CD4-positive, alpha-beta T cell (primary cell): ENCODE data around the gene AOAH. TPM values are rescaled to one million over a fixed set of nuclear protein-coding genes. Genes with fewer than 3 reads are reported as not detected.
"Not testable (repeated sequence)": the region's sequence is repeated elsewhere in the genome, so short reads cannot be mapped to it uniquely, and the experiment has no call there.

ENCODE experiments used
- ATAC-seq: fragments of 200-7000 bp; cut with Tn5 transposase; one replicate; pipeline ENCODE4 v1.10.0; 2022; ENCODE audit warnings: mild to moderate bottlenecking; ENCODE audit not compliant: poor library complexity
- CTCF ChIA-PET: fragments of 350-600 bp; sonication (Branson Sonifier 250); formaldehyde crosslinking; loops from one replicate; lab custom pipeline; 2021; ENCODE audit warnings: antibody characterized with exemption, inconsistent platforms; lab: Charles Lee
- POLR2A ChIA-PET: fragments of 350-600 bp; sonication (Branson Sonifier 250); formaldehyde crosslinking; loops from one replicate; lab custom pipeline; 2021; ENCODE audit warnings: antibody characterized with exemption, inconsistent platforms; lab: Charles Lee
- DNase-seq, 14 experiments: peaks; one replicate each; pipeline ENCODE4 v3.0.0-alpha.2; 2013 to 2020; ENCODE audit warnings: mixed read lengths in 2 of 14
- H3K27ac ChIP-seq, 2 donors: one replicate each; pipeline versions ENCODE4 v1.5.1 to v1.7.0; 2013; ENCODE audit warnings: low read length in 2 of 2, low read depth in 1 of 2, mild to moderate bottlenecking in 1 of 2
- H3K27me3 ChIP-seq, 2 experiments: 1 replicate in 1 of 2; 2 replicates in 1 of 2; pipeline versions ENCODE4 v1.6.1 to v1.7.0; 2013; ENCODE audit warnings: low read length in 2 of 2, control low read depth in 1 of 2, mild to moderate bottlenecking in 1 of 2, moderate library complexity in 1 of 2; ENCODE audit not compliant: insufficient read depth in 2 of 2, control insufficient read depth in 1 of 2
- H3K36me3 ChIP-seq: one replicate; pipeline ENCODE4 v1.6.1; 2013; ENCODE audit warnings: low read length, control low read depth; ENCODE audit not compliant: insufficient read depth
- H3K4me1 ChIP-seq: one replicate; pipeline ENCODE4 v1.6.1; 2013; ENCODE audit warnings: low read length, control low read depth; ENCODE audit not compliant: insufficient read depth
- H3K4me3 ChIP-seq: one replicate; pipeline ENCODE4 v1.5.1; 2013; ENCODE audit warnings: mild to moderate bottlenecking, low read length, moderate library complexity
- H3K9me3 ChIP-seq, 2 experiments: 1 replicate in 1 of 2; 2 replicates in 1 of 2; pipeline versions ENCODE4 v1.6.1 to v1.7.0; 2013; ENCODE audit warnings: low read length in 2 of 2, mild to moderate bottlenecking in 2 of 2, control low read depth in 1 of 2, moderate library complexity in 1 of 2; ENCODE audit not compliant: control insufficient read depth in 1 of 2, insufficient read depth in 1 of 2
- H3K27ac Mint-ChIP-seq: one replicate; pipeline ENCODE4 v1.8.0; 2020; ENCODE audit warnings: mixed read lengths
- H3K27me3 Mint-ChIP-seq: one replicate; pipeline ENCODE4 v1.8.0; 2021; ENCODE audit warnings: mixed read lengths
- H3K36me3 Mint-ChIP-seq: one replicate; pipeline ENCODE4 v1.8.0; 2021; ENCODE audit warnings: low read depth, mixed read lengths
- H3K4me1 Mint-ChIP-seq: one replicate; pipeline ENCODE4 v1.8.0; 2021; ENCODE audit warnings: low read depth, mixed read lengths
- H3K4me3 Mint-ChIP-seq: one replicate; pipeline ENCODE4 v1.8.0; 2020; ENCODE audit warnings: mild to moderate bottlenecking, mixed read lengths
- H3K9me3 Mint-ChIP-seq: one replicate; pipeline ENCODE4 v1.8.0; 2020; ENCODE audit warnings: mixed read lengths
- intact Hi-C, 2 experiments: fragments of 100-400 bp; cut with DNase I in 1 of 2; cut with micrococcal nuclease in 1 of 2; formaldehyde crosslinking; loops; one replicate each; pipeline versions ENCODE4 v1.15.1 to v1.9.0; 2023 to 2025; cut with DNase I, micrococcal nuclease
- total RNA-seq, 174 experiments: library from RNA in 2 of 174; stranded (reverse) in 2 of 174; gene quantifications; one replicate each; pipeline ENCODE4 v1.2.3 and lab custom pipeline; 2021 to 2026
- TF ChIP-seq, protein P1 (sequence below): fragments of 200-600 bp; IDR thresholded peaks from one replicate; pipeline ENCODE4 v1.8.0; 2022; ENCODE audit warnings: antibody characterized with exemption, mild to moderate bottlenecking

Gene AOAH
- total RNA-seq, 2 experiments from 2014 or later: 27.5 to 30.3 TPM

DNA sequence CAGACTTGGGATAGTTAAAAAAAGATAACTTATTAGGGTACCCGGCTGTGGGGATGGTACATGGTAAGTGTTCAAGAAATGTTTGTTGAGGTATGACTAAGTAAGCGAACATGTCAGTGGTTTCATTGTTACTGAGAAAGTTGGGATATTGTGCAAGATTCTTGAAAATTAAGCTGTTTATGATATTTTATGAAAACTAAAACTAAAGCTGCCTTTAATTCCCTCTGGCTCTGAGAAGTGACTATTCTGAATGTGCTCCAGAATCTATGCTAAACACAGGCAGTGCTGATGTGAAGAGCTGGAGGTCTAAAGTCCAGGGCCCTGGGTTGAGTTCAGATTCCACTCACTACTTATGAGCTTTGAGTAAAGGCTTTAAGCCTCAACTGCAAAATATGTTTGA lies 72.9 kb downstream of the AOAH start:
- no peaks in the 10 kb centered on the region for H3K27me3 ChIP-seq
- ChIA-PET POLR2A (interaction anchor here (0.7 kb wide), 1 partner anchor 12 kb away, joined by 3 read pairs; no protein-coding TSS in a partner anchor), CTCF (interaction anchor here (1.1 kb wide), 1 partner anchor 25 kb away, joined by 3 read pairs; no protein-coding TSS in a partner anchor)
- Mint-ChIP-seq H3K9me3 (no peaks in the 10 kb centered on the region), H3K27ac (no peak overlapping the region), H3K36me3 (peaks cover 57% of the 10 kb centered on the region), H3K4me3 (no peak overlapping the region), H3K4me1 (peaks cover 46% of the 10 kb centered on the region), H3K27me3 (no peaks in the 10 kb centered on the region)
- peaks cover 0 to 4% of the 10 kb centered on the region in 2 experiments for H3K9me3 ChIP-seq
- no peak overlapping the region for H3K4me3 ChIP-seq
- H3K4me1 ChIP-seq: peaks cover 3% of the 10 kb centered on the region
- TF ChIP-seq, protein P1, sequence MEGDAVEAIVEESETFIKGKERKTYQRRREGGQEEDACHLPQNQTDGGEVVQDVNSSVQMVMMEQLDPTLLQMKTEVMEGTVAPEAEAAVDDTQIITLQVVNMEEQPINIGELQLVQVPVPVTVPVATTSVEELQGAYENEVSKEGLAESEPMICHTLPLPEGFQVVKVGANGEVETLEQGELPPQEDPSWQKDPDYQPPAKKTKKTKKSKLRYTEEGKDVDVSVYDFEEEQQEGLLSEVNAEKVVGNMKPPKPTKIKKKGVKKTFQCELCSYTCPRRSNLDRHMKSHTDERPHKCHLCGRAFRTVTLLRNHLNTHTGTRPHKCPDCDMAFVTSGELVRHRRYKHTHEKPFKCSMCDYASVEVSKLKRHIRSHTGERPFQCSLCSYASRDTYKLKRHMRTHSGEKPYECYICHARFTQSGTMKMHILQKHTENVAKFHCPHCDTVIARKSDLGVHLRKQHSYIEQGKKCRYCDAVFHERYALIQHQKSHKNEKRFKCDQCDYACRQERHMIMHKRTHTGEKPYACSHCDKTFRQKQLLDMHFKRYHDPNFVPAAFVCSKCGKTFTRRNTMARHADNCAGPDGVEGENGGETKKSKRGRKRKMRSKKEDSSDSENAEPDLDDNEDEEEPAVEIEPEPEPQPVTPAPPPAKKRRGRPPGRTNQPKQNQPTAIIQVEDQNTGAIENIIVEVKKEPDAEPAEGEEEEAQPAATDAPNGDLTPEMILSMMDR: no peak
- no peak for ATAC-seq
- H3K27ac ChIP-seq: no peak overlapping the region
- intact Hi-C loops: no loop called here
- H3K36me3 ChIP-seq: peaks cover 3% of the 10 kb centered on the region
- DNase-seq: no peak

DNA sequence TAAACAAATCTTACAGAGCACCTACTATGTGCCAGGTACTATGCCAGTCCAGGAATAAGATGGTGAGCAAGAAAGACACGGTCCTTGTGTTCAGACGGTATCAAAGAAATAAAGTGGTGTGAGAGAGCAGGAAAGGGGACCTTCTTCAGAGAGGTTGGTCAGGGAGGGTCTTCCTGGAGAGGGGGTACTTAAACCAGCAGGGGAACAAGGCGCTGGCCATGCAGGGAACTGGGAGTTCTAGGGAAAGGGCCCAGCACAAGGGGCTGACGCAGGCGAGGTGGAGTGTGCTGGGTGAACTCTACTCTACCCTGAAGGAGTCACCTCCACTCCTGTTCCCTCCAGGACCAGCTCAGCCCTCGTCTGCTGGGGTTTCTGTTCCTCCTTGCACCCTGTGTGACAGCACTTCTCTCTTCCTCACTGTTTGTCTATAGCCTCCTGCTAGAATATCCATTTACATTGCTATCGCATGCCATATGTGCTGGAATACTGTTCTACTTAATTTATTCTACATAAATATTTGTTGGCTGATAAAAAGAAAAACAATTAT lies 73.5 kb downstream of the AOAH start:
- peaks cover 3% of the 10 kb centered on the region for H3K4me1 ChIP-seq
- Mint-ChIP-seq H3K27me3 (no peaks in the 10 kb centered on the region), H3K9me3 (no peaks in the 10 kb centered on the region), H3K4me1 (peaks cover 46% of the 10 kb centered on the region), H3K4me3 (no peak overlapping the region), H3K27ac (no peak overlapping the region), H3K36me3 (peaks cover 52% of the 10 kb centered on the region)
- H3K4me3 ChIP-seq: no peak overlapping the region
- ChIA-PET POLR2A (interaction anchor here (0.6 to 3.7 kb wide), 2 partner anchors 12 to 1534 kb away, joined by 3 to 14 read pairs; no protein-coding TSS in a partner anchor), CTCF (interaction anchor here (1.1 kb wide), 1 partner anchor 25 kb away, joined by 3 read pairs; no protein-coding TSS in a partner anchor)
- no peak for ATAC-seq
- intact Hi-C loops: no loop called here
- H3K27ac ChIP-seq: no peak overlapping the region
- peaks cover 3% of the 10 kb centered on the region for H3K36me3 ChIP-seq
- H3K9me3 ChIP-seq: peaks cover 0 to 4% of the 10 kb centered on the region in 2 experiments
- no peaks in the 10 kb centered on the region for H3K27me3 ChIP-seq
- DNase-seq: no peak
- TF ChIP-seq, protein P1: no peak

GRCh38 chr7:36650320-36650719 lies 74.0 kb downstream of the AOAH start:
- Mint-ChIP-seq H3K27ac (no peak overlapping the region), H3K36me3 (peaks cover 47% of the 10 kb centered on the region), H3K4me1 (peaks cover 47% of the 10 kb centered on the region), H3K27me3 (no peaks in the 10 kb centered on the region), H3K4me3 (no peak overlapping the region), H3K9me3 (no peaks in the 10 kb centered on the region)
- TF ChIP-seq, protein P1: no peak
- Histone ChIP-seq H3K4me3 (no peak overlapping the region), H3K27me3 (no peaks in the 10 kb centered on the region), H3K27ac (no peak overlapping the region), H3K36me3 (peaks cover 3% of the 10 kb centered on the region), H3K4me1 (peaks cover 3% of the 10 kb centered on the region), H3K9me3 (peaks cover 0 to 4% of the 10 kb centered on the region in 2 experiments)
- ChIA-PET POLR2A (interaction anchor here (0.6 to 3.7 kb wide), 2 partner anchors 11 to 1534 kb away, joined by 3 to 14 read pairs; no protein-coding TSS in a partner anchor), CTCF (no interaction called here)
- intact Hi-C loops: no loop called here
- no peak for DNase-seq
- ATAC-seq: no peak

GRCh38 chr7:36649319-36649718 lies 75.0 kb downstream of the AOAH start:
- ATAC-seq, H3K9me3 Mint-ChIP-seq, H3K27ac ChIP-seq, H3K4me3 ChIP-seq, H3K4me3 Mint-ChIP-seq, H3K4me1 ChIP-seq, H3K9me3 ChIP-seq, H3K27me3 Mint-ChIP-seq, DNase-seq, H3K27me3 ChIP-seq, H3K27ac Mint-ChIP-seq, intact Hi-C loops, H3K36me3 ChIP-seq: not testable (repeated sequence)
- ChIA-PET POLR2A (interaction anchor here (3.7 kb wide), 1 partner anchor 10 kb away, joined by 14 read pairs; no protein-coding TSS in a partner anchor), CTCF (interaction anchor here (1.8 kb wide), 1 partner anchor 22 kb away, joined by 4 read pairs; no protein-coding TSS in a partner anchor)
- peaks cover 37% of the 10 kb centered on the region for H3K36me3 Mint-ChIP-seq
- peaks cover 53% of the 10 kb centered on the region for H3K4me1 Mint-ChIP-seq
